ENCODE data around the gene GRIA1.

Gene GRIA1

GRCh38 chr5:153592081-153592480 is 101.6 kb downstream of the GRIA1 start:
- TF ChIP-seq, protein P1, sequence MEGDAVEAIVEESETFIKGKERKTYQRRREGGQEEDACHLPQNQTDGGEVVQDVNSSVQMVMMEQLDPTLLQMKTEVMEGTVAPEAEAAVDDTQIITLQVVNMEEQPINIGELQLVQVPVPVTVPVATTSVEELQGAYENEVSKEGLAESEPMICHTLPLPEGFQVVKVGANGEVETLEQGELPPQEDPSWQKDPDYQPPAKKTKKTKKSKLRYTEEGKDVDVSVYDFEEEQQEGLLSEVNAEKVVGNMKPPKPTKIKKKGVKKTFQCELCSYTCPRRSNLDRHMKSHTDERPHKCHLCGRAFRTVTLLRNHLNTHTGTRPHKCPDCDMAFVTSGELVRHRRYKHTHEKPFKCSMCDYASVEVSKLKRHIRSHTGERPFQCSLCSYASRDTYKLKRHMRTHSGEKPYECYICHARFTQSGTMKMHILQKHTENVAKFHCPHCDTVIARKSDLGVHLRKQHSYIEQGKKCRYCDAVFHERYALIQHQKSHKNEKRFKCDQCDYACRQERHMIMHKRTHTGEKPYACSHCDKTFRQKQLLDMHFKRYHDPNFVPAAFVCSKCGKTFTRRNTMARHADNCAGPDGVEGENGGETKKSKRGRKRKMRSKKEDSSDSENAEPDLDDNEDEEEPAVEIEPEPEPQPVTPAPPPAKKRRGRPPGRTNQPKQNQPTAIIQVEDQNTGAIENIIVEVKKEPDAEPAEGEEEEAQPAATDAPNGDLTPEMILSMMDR (IDR thresholded peaks at IDR 0.05; ENCODE audit: low read depth, low read length): no peak
- DNase-seq (ENCODE audit: low read depth in 2 of 2): no peak
- H3K4me3 ChIP-seq (replicated peaks in 1 of 2; ENCODE audit: low read depth in 2 of 2, low read length in 2 of 2): no peak overlapping the region

GRCh38 chr5:153594785-153595184 is 104.3 kb downstream of the GRIA1 start:
- DNase-seq (ENCODE audit: low read depth in 2 of 2): no peak
- H3K4me3 ChIP-seq (replicated peaks in 1 of 2; ENCODE audit: low read depth in 2 of 2, low read length in 2 of 2): no peak overlapping the region
- TF ChIP-seq, protein P1 (IDR thresholded peaks at IDR 0.05; ENCODE audit: low read depth, low read length): no peak

DNA sequence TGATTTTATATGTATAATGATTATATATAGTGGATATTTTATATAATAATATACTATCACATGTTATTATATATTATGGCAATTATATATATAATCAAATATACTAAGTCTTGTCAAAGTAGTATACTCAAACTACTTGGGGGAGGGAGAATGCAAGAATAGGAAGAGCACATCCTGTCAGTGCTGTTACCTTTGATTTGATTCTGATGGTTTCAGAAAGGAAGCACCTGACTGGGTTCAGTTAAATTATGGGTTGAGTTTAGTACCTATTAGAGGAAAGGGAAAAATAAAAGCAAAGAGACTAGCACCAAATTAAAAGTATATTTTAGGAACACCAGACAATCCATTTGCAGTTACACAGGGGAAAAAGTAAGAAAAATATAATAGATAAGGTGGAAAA is 107.6 kb downstream of the GRIA1 start:
- no peak overlapping the region for H3K4me3 ChIP-seq (replicated peaks in 1 of 2; ENCODE audit: low read depth in 2 of 2, low read length in 2 of 2)
- DNase-seq (ENCODE audit: low read depth in 2 of 2): no peak
- TF ChIP-seq, protein P1 (IDR thresholded peaks at IDR 0.05; ENCODE audit: low read depth, low read length): no peak

DNA sequence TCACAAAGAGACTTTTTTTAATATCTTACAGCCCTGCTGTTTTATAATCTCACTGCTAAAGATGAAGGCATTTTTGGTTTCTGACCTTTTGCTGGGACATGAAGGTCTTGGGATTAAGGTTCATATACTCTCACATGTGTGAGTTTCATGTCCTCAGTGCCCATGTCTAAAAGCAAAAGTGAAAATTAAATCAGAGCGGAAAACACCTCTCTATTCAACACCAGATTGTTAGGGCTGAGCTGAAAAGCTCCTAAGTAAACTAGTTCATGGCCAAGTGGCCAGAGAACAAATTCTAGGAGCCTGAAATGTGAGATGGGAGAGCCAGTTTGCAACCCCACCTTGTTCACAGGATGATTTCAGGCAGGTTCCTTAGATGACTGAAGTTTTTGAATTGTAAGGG is 110.9 kb downstream of the GRIA1 start:
- no peak overlapping the region for H3K4me3 ChIP-seq (replicated peaks in 1 of 2; ENCODE audit: low read depth in 2 of 2, low read length in 2 of 2)
- TF ChIP-seq, protein P1 (IDR thresholded peaks at IDR 0.05; ENCODE audit: low read depth, low read length): no peak
- DNase-seq (ENCODE audit: low read depth in 2 of 2): no peak

GRCh38 chr5:153605386-153605785 is 114.9 kb downstream of the GRIA1 start:
- no peak for DNase-seq (ENCODE audit: low read depth in 2 of 2)
- H3K4me3 ChIP-seq (replicated peaks in 1 of 2; ENCODE audit: low read depth in 2 of 2, low read length in 2 of 2): no peak overlapping the region
- TF ChIP-seq, protein P1 (IDR thresholded peaks at IDR 0.05; ENCODE audit: low read depth, low read length): no peak

DNA sequence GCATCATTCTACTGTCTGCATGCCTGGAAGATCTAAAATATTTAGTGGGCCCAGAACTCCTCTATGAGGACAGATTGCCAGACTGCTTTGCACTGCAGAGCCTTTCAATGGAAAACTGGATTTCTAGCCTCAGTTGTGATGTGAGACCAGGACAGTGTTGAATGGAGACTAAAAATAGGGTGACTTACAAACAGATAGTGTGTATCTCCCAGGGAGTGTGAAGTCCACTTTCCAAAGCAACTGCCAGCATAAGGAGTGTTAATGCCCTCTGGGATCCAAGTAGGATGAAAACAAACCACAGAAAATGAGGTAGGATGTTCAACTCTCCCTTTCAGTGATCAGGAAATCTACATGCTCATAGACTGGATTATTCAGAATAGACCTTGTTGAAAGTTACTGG is 119.5 kb downstream of the GRIA1 start:
- TF ChIP-seq, protein P1 (IDR thresholded peaks at IDR 0.05; ENCODE audit: low read depth, low read length): no peak
- H3K4me3 ChIP-seq (replicated peaks in 1 of 2; ENCODE audit: low read depth in 2 of 2, low read length in 2 of 2): no peak overlapping the region
- no peak for DNase-seq (ENCODE audit: low read depth in 2 of 2)

DNA sequence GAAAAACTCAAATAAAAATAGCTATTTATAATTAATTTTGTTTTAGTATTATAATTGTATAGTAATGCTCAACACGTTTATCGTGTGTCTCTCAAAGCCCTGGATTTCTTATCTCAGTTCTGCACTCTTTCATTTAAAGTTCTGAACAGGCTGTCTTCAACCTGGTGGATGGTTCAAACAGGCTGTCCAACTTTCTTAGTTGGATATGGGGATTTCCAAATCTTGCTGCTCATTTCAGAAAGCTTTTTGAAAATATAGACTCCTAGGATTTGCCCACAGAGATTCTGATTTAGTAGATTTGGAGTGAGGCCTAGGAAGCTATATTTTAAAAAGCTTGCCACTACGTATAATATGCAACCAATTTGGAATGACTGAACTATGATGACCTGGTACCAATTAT is 120.3 kb downstream of the GRIA1 start:
- no peak for DNase-seq (ENCODE audit: low read depth in 2 of 2)
- TF ChIP-seq, protein P1 (IDR thresholded peaks at IDR 0.05; ENCODE audit: low read depth, low read length): no peak
- no peak overlapping the region for H3K4me3 ChIP-seq (replicated peaks in 1 of 2; ENCODE audit: low read depth in 2 of 2, low read length in 2 of 2)
